ENCODE results near the gene CBFA2T2. TPM values are rescaled to one million over a fixed set of nuclear protein-coding genes. Genes with fewer than 3 reads are reported as not detected.
"Not testable (repeated sequence)": the region's sequence is repeated elsewhere in the genome, so short reads cannot be mapped to it uniquely, and the experiment has no call there.

Gene CBFA2T2
- total RNA-seq, 1 experiment from 2014 or later = 22.3 TPM

GRCh38 chr20:33698966-33699365 is 209.1 kb downstream of the CBFA2T2 start:
- DNase-seq (ENCODE audit: low spot score); in situ Hi-C loops (cut with HindIII; ENCODE audit: low sequenced_read_pairs): not testable (repeated sequence)

Other genes with a start within 250 kb of the CBFA2T2 start
- gene BPIFB1, start 206.9 kb upstream of the CBFA2T2 start, total RNA-seq (2014; rRNA removed; shearing (Covaris generic)) = not detected in 2 replicates
- gene CDK5RAP1, start 88.6 kb upstream of the CBFA2T2 start, total RNA-seq (2014; rRNA removed; shearing (Covaris generic)) = 41.6 and 65.5 TPM in 2 replicates
- 38.0 and 42.6 TPM in 2 replicates for gene SNTA1, start 46.3 kb upstream of the CBFA2T2 start, total RNA-seq (2014; rRNA removed; shearing (Covaris generic))
- gene C20orf144, start 172.2 kb downstream of the CBFA2T2 start, total RNA-seq (2014; rRNA removed; shearing (Covaris generic)) = 0.20 TPM in 1 of 2 replicates, not detected in the other
- not detected in 2 replicates for gene ACTL10, start 176.8 kb downstream of the CBFA2T2 start, total RNA-seq (2014; rRNA removed; shearing (Covaris generic))
- gene NECAB3, start 184.3 kb downstream of the CBFA2T2 start, total RNA-seq (2014; rRNA removed; shearing (Covaris generic)) = 69.9 and 72.1 TPM in 2 replicates
- gene E2F1, start 196.3 kb downstream of the CBFA2T2 start, total RNA-seq (2014; rRNA removed; shearing (Covaris generic)) = 44.1 and 44.2 TPM in 2 replicates
- 1.3 and 1.6 TPM in 2 replicates for gene PXMP4, start 230.2 kb downstream of the CBFA2T2 start, total RNA-seq (2014; rRNA removed; shearing (Covaris generic))
- 0.86 and 2.3 TPM in 2 replicates for gene ZNF341, start 241.9 kb downstream of the CBFA2T2 start, total RNA-seq (2014; rRNA removed; shearing (Covaris generic))